ENCODE data around the gene TSGA10IP.

The TSGA10IP gene

DNA sequence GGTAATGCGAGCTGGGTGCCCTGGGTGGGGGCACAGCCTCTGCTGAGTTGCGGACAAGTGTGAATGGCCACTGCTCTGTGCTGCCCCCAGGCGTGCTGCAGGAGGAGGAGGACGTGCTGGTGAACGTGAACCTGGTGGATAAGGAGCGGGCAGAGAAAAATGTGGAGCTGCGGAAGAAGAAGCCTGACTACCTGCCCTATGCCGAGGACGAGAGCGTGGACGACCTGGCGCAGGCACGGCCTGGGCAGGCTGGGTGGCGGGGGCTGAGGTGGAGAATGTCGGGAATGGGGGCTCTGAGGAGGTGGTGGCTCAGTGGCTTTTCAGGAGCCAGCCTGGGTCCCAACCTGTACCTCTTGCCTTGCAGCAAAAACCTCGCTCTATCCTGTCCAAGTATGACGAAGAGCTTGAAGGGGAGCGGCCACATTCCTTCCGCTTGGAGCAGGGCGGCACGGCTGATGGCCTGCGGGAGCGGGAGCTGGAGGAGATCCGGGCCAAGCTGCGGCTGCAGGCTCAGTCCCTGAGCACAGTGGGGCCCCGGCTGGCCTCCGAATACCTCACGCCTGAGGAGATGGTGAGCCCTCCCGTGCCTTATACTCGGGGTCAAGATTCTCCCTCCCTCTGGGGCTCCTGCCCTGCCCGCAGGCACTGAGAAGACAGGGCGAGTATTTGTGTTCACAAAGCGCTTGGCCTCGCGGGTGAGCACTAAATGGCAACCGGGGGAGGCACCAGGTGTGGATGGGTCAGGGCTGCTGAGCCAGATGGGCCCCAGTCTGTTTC lies 20.9 kb downstream of the TSGA10IP start:
- H3K4me3 ChIP-seq (ENCODE audit: low read depth, low read length), result no peak overlapping the region
- TF ChIP-seq, protein P1, sequence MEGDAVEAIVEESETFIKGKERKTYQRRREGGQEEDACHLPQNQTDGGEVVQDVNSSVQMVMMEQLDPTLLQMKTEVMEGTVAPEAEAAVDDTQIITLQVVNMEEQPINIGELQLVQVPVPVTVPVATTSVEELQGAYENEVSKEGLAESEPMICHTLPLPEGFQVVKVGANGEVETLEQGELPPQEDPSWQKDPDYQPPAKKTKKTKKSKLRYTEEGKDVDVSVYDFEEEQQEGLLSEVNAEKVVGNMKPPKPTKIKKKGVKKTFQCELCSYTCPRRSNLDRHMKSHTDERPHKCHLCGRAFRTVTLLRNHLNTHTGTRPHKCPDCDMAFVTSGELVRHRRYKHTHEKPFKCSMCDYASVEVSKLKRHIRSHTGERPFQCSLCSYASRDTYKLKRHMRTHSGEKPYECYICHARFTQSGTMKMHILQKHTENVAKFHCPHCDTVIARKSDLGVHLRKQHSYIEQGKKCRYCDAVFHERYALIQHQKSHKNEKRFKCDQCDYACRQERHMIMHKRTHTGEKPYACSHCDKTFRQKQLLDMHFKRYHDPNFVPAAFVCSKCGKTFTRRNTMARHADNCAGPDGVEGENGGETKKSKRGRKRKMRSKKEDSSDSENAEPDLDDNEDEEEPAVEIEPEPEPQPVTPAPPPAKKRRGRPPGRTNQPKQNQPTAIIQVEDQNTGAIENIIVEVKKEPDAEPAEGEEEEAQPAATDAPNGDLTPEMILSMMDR (IDR thresholded peaks at IDR 0.05; ENCODE audit: insufficient read depth, low read depth, low read length, missing control alignments), result no peak
- no peak for DNase-seq (ENCODE audit: low read depth)

- TF ChIP-seq, protein P1 (IDR thresholded peaks at IDR 0.05; ENCODE audit: insufficient read depth, low read depth, low read length, missing control alignments), result no peak
- DNase-seq (ENCODE audit: low read depth), result no peak
- H3K4me3 ChIP-seq (ENCODE audit: low read depth, low read length), result no peak overlapping the region
Observed at GRCh38 chr11:65967329-65967934, 22.2 kb downstream of the TSGA10IP start.

DNA sequence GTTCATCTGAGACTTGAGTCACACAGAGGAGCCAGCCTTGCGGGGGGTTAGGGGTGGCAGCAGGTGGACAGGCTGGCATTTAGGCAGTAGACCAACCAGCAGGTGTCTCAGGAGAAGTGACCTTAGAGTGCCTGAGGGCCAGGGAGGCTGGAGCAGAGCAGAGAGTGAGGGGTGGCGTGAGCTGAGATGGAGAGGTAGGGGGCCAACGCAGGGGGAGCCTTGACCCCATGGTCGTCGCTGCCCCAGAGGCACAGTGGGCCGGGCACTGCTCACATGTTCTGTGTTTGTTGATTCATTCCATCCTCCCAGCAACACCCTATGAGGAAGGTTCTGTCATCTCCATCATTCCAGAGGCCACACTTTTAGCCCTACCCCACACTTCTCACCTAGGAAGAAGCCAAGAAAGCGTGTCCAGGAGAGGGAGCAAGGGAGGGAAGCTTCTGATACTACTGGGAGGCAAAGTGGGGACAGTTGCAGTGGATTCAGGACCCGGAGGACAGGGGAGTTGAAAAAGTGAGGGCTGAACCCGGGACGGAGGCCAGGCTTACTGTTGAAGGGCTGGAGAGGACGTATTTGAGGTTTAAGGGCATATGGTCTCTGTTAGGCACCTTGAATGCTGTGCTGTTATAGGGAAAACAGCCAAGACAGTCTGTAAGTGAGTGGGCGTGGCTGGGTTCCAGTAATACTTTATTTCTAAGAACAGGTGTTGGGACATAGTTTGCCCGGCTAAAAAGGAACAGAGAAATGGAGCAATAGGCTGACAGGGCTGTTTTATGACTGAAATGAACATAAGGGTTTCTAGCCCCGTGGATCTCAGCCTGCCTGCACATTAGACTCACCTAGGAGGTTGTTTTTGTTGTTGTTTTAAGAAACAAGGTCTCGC lies 23.6 kb downstream of the TSGA10IP start:
- TF ChIP-seq, protein P1 (IDR thresholded peaks at IDR 0.05; ENCODE audit: insufficient read depth, low read depth, low read length, missing control alignments), result no peak
- DNase-seq (ENCODE audit: low read depth), result no peak
- no peak overlapping the region for H3K4me3 ChIP-seq (ENCODE audit: low read depth, low read length)

DNA sequence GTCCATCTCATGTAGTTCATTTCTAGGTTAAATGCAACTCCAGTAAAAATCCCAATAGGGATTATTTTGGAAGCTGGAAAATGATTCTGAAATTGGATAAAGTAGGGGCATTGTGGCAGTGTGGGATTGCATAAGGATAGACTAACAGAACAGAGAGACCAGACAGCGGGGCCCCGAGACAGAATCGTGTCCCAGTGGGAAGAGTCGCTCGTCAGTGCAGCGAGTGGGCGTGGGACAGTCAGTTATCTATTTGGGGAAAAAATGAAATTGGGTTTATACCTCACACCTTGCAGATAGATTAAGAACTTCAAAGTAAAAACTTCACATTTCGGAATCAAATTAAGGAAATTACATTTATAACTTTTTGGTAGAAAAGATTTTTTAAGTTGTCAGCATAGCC lies 26.8 kb downstream of the TSGA10IP start:
- DNase-seq (ENCODE audit: low read depth), result no peak
- TF ChIP-seq, protein P1 (IDR thresholded peaks at IDR 0.05; ENCODE audit: insufficient read depth, low read depth, low read length, missing control alignments), result no peak
- H3K4me3 ChIP-seq (ENCODE audit: low read depth, low read length), result no peak overlapping the region

DNA sequence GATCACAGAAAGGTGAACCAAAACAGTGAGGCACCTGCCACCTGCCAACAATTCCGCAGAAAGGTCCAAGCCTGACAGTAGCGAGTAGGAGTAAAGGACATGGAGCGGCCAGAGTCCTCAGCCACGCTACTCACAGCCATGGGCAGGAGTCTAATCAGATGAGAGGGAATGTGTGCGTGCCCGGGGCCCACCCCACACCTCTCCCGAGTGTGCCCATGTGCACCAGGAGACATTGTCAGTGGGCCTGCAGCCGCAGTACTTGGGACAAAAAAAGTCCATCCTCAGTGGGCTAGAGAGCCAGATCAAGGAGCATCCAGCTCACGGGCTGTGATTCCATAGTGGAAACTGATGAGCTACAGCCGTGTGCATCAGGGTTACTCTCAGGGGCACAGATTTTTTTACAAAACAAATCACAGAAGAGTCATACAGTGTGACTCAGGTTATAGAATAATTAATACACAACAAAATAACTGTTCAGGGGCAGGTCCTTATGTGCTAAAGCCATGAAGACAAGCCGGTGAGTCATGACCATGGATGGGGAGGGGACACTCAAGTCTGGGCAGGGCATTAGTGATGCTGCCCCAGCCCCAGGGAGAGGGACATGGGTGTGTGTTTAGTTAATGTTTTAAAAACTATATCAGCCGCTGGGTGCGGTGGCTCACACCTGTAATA lies 28.3 kb downstream of the TSGA10IP start:
- TF ChIP-seq, protein P1 (IDR thresholded peaks at IDR 0.05; ENCODE audit: insufficient read depth, low read depth, low read length, missing control alignments), result no peak
- no peak overlapping the region for H3K4me3 ChIP-seq (ENCODE audit: low read depth, low read length)
- no peak for DNase-seq (ENCODE audit: low read depth)

GRCh38 chr11:65975771-65976170 lies 30.5 kb downstream of the TSGA10IP start:
- TF ChIP-seq, protein P1 (IDR thresholded peaks at IDR 0.05; ENCODE audit: insufficient read depth, low read depth, low read length, missing control alignments), result no peak

More at GRCh38 chr11:65975771-65976170, 30.5 kb downstream of the TSGA10IP start:
- DNase-seq (ENCODE audit: low read depth), result no peak
- no peak overlapping the region for H3K4me3 ChIP-seq (ENCODE audit: low read depth, low read length)
